Measurements from ENCODE around the gene SLC22A23.

DNA sequence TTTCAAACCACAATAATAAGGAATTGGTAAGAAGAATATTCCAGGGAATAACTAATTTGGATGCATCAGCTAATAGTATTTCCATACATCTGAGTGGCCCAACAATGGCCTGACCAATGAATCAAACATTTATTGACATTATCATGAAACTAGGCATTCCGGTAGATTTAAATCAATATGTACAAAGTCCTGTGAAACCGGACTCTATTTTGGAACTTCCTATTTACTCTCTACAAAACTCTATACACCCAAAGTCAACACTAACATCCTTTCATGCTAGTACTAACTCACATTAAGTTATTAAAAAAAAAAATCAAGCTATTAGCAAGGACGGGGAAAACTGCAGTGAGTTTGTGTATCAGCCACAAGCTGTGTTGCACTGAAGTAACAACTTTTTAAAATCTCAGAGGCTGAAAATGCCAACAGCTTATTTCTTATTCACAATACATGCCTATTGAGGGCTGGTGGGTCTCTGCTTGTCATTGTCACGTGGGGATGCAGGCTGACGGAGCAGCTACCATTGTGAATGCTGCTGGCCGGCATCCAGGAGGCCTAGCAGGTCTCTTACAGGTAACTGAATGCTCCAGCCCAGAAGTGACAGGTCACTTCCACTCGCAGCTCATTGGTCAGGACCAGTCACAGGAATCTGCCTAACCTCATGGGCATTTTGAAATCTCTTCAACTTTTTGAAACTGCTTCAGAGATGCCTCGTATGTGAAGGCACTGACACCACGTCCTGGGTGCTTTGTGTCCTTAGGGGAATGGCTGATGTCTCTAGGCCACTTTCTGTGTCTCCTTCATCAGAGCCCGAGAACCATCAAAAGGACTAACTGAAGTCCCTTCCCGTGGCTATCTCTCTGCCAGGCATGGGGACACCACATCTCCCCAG is 76.3 kb downstream of the SLC22A23 start:
- TF ChIP-seq, protein P1, sequence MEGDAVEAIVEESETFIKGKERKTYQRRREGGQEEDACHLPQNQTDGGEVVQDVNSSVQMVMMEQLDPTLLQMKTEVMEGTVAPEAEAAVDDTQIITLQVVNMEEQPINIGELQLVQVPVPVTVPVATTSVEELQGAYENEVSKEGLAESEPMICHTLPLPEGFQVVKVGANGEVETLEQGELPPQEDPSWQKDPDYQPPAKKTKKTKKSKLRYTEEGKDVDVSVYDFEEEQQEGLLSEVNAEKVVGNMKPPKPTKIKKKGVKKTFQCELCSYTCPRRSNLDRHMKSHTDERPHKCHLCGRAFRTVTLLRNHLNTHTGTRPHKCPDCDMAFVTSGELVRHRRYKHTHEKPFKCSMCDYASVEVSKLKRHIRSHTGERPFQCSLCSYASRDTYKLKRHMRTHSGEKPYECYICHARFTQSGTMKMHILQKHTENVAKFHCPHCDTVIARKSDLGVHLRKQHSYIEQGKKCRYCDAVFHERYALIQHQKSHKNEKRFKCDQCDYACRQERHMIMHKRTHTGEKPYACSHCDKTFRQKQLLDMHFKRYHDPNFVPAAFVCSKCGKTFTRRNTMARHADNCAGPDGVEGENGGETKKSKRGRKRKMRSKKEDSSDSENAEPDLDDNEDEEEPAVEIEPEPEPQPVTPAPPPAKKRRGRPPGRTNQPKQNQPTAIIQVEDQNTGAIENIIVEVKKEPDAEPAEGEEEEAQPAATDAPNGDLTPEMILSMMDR (IDR thresholded peaks at IDR 0.05), result no peak
- no peak for TF ChIP-seq POLR2A (IDR thresholded peaks at IDR 0.05)
